Sigmoid colon (tissue), 4 donors: ENCODE results near the gene DPF3.

Experiments used
- POLR2AphosphoS5 ChIP-seq, 4 donors: sonication (generic); formaldehyde crosslinking; IDR thresholded peaks; one replicate each; pipeline ENCODE4 v1.6.1; 2017; ENCODE audit warnings: antibody characterized with exemption in 4 of 4
- TF ChIP-seq, protein P1 (sequence below), 4 experiments: fragments of 450-650 bp in 3 of 4; fragments of 200-600 bp in 1 of 4; IDR thresholded peaks; one replicate each; pipeline ENCODE4 v1.5.1; 2016 to 2019; ENCODE audit warnings: antibody characterized with exemption in 4 of 4, mild to moderate bottlenecking in 3 of 4, moderate library complexity in 2 of 4

DNA sequence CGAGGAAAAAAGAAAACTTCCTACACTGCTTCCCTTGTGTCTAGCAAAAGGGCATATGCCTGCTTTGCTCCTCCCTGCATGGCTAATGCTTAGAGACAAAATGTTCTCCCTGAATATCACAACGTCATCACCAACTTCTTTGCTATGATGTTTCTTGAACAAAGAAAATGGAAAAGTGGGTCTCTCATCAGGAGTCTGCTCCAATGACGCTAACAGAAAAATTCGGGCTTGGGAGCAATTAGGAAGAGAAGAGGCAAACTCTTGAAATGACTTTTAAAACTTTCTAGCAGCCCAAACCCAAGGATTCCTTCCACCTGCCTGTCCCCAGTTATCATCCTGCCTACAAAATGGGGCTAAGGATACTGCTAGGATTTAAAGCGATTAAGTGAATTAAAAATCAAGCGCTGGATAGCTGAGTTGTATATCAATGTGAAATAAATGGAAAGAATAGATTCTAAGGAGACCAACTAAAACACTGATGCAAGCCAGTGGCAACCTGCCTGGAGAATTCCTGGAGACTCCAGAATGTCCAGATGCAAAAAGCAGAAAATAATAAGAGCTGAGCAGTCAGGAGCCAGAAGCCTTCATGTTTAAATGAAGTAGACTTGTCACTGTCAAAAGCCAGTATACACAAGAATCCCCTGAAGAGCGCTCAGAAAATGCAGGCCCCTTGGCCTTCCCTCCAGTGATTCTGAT lies 183.8 kb downstream of the DPF3 start:
- TF ChIP-seq, protein P1, sequence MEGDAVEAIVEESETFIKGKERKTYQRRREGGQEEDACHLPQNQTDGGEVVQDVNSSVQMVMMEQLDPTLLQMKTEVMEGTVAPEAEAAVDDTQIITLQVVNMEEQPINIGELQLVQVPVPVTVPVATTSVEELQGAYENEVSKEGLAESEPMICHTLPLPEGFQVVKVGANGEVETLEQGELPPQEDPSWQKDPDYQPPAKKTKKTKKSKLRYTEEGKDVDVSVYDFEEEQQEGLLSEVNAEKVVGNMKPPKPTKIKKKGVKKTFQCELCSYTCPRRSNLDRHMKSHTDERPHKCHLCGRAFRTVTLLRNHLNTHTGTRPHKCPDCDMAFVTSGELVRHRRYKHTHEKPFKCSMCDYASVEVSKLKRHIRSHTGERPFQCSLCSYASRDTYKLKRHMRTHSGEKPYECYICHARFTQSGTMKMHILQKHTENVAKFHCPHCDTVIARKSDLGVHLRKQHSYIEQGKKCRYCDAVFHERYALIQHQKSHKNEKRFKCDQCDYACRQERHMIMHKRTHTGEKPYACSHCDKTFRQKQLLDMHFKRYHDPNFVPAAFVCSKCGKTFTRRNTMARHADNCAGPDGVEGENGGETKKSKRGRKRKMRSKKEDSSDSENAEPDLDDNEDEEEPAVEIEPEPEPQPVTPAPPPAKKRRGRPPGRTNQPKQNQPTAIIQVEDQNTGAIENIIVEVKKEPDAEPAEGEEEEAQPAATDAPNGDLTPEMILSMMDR (IDR thresholded peaks at IDR 0.05), result no peak
- no peak for TF ChIP-seq POLR2AphosphoS5 (IDR thresholded peaks at IDR 0.05)
